Hepatic stellate cell (primary cell): ENCODE data around the gene PAH.

Source experiments
- DNase-seq: peaks from one replicate; pipeline ENCODE4 v3.0.0; 2011; ENCODE audit warnings: low spot score

The PAH gene

GRCh38 chr12:102917026-102917787 lies at the start of gene PAH:
Gene PAH, minus strand, starts transcription at chr12:102917244. Its CDS starts 114 bp downstream, at chr12:102917130.
- no peak for DNase-seq

- no peak for DNase-seq
Observed at GRCh38 chr12:102966200-102966863, 49.3 kb upstream of the PAH start.

DNA sequence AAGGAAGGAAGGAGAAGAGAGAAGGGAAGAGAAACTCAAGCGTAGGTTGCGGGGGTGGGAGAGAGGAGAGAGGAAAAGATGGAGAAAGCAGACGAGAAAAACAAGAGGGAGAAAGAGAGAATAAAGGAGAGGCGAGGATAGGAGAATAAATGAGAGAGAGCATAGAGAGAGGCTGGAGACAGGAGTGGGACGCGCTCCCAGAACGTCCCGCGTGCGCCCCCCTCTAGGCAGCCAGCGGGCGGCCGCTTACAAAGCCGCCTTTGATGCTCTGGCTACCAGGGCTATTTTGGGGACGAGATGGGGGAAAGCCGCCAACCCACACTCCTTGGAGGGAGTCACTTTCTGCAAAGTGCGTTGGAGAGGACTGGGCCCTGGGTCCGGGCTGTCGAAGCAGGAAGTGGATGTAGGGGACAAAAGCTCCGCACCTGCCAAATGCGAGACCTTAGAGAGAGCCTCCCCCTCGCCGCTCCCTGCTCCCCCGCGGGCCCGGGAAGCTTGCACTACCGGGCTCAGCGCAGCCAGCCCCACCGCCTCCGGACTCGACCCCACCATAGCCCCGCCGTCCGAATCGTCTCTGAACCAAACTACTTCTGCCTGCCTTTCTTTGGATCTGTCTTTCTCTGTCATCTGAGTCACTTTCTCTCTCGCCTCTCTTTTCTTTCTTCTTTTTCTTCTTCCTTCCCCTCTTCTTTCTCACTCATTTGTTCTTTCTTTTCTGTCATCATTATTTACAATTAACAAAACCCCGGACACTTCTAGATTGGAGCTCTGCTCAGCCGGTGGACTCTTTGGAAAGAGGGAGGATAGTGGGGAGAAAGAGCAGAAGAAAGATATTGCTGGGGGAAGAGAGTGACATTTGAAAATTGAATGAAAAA lies 48.5 kb upstream of the PAH start:
- no peak for DNase-seq

DNA sequence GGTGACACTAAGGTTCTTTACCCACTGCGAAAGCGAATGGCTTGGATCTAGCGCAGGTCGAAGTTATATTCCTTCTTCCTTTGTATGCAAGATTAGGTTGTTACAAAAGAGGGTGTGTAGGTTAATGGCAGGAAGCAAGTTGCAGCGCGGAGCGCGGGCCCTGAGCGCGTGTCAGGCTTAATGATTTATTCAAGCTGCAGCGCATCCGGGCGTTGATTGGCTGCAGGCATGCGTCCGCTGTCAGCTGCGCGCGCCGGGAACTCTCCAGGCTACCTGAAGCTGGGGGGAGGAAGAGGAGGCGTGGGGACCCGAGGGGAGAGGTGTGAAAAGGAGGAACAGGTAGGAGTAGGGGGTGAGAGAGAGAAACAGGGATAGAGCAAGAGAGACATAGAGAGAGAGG lies 47.8 kb upstream of the PAH start:
- DNase-seq, result no peak

- DNase-seq, result no peak
Observed at GRCh38 chr12:102963796-102964195, 46.8 kb upstream of the PAH start.

GRCh38 chr12:102962986-102963385 lies 45.9 kb upstream of the PAH start:
- no peak for DNase-seq

- no peak for DNase-seq
Observed at GRCh38 chr12:102962532-102962931, 45.5 kb upstream of the PAH start.

DNA sequence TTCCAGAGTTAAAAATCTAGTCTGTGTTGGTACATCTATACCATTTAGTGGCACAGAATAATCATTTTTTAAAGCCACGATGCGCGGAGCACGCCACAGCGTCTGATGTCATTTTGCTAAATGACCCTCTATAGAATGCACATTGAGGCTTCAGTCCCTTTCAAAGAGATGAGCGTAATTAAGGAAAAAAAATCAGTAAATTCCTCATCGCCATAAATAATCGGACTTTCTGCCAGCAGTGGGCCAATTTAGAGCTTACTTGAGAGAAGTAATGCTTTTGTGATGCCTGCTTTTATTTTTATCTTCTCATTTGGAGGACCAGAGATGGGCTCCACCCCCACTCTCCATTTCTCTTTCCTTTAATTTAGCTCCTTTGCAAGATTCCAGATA lies 44.4 kb upstream of the PAH start:
- DNase-seq, result no peak

- DNase-seq, result no peak
Observed at GRCh38 chr12:102960766-102961465, 43.9 kb upstream of the PAH start.

GRCh38 chr12:102959391-102959790 lies 42.3 kb upstream of the PAH start:
- DNase-seq, result no peak

DNA sequence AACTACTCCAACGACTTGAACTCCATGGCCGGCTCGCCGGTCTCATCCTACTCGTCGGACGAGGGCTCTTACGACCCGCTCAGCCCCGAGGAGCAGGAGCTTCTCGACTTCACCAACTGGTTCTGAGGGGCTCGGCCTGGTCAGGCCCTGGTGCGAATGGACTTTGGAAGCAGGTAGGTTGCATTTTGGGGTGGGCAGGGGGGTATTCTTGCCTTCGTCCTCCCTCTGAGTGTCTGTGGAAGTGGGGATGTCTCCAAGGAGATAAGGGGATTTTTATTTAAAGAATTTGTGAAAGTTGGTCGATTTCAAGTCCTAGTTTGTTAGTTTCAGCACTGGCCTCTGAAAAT lies 41.8 kb upstream of the PAH start:
- DNase-seq, result no peak

GRCh38 chr12:102958073-102958829 lies 41.2 kb upstream of the PAH start:
- DNase-seq, result peak; percentile 32

GRCh38 chr12:102957339-102958050 lies 40.5 kb upstream of the PAH start, which contains the start of gene ASCL1:
Gene ASCL1, plus strand, starts transcription at chr12:102957674. Its CDS starts 571 bp downstream, at chr12:102958245.
- DNase-seq, result no peak

- DNase-seq, result no peak
Observed at GRCh38 chr12:102956738-102957327, 39.8 kb upstream of the PAH start.

GRCh38 chr12:102955926-102956737 lies 39.1 kb upstream of the PAH start:
- DNase-seq, result no peak

- DNase-seq, result no peak
Observed at GRCh38 chr12:102954134-102954533, 37.1 kb upstream of the PAH start.

GRCh38 chr12:102953221-102953620 lies 36.2 kb upstream of the PAH start:
- no peak for DNase-seq

DNA sequence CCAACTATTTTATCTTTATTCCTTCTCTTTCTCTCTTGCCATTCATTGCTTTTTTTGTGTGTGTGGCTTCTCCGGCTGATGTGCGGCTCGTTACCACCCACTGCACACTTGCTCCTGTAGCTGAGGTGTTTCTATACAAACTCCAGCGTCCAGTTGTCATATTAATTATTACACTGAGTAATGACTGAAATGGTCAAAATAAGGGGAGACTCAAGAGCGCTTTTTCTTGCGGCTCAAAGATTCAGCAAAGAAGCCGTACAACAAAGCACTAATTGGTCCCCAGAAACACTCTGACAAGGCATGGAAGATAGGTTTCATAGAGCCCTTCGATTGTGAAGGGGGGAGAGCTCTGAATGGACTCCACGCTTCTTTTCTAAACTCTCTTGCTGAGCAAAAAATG lies 34.8 kb upstream of the PAH start:
- DNase-seq, result no peak

DNA sequence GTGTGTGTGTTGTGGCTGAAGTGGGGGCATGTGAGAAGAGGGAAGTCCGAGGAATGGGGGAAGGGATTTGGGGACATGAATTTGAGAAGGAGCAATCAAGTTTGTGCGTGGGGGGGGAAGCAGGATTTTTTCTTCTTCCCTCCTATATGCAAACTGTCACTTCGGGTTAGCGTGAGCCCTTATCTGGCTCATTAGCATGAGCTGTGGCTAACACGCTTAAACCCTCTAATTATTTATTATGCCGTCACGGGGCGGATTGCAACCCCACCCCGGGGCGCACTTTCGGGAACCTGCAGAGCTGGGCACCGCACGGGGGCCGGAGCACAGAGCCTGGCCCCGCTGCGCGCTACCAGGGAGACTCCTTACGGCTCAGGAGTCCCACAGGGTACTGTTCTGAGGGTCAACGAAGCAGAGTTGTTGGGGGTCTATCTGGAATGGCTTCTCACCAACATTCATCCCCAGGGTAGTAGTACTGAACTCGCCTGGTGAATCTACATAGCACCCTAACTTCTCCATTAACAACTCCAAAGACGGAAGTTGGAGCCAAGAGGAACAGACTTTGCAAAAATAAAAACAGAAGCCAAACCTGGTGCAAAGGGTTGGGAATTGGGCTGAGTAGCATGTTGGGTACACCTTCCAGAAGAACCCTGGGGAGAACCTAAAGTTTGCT lies 34.0 kb upstream of the PAH start:
- DNase-seq, result no peak
